M059J (cell line): ENCODE data around the gene CALD1. TPM values are rescaled to one million over a fixed set of nuclear protein-coding genes. Genes with fewer than 3 reads are reported as not detected.

Experiments
- DNase-seq: peaks from one replicate; pipeline ENCODE4 v3.0.0-alpha.2; 2012; ENCODE audit warnings: low read depth
- total RNA-seq: library from RNA; depleted of rRNA; stranded (reverse); fragments of >200 nt; shearing (Covaris generic); gene quantifications from 2 replicates; pipeline ENCODE4 v1.2.3, GENCODE V29; 2014; rRNA removed

CALD1 gene
- 243 and 296 TPM in 2 replicates for total RNA-seq

- peak; percentile 100 for DNase-seq
Observed at GRCh38 chr7:134778941-134779740, at the start of gene CALD1. Gene CALD1 (plus strand): TSS chr7:134779634. CDS start chr7:134867734, 88,100 bp downstream.

DNA sequence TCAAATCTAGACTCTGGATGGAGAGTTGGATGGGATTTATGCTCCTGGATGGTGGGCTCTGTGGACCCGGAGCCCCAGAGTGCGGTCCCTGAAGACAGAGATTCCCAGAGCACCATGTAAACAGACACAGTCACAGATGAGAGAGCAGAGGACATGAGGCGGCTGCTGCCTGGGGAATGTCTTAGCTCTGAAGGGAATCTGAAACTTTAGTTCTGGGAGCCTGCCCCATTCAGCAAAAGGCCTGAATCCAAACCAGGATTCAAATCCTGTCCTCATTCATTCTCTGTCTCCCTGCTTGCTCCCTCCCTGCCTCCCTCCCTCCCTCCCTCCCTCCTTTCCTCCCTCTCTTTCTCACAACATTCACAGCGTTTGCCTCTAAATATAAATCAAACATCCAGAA lies 49.5 kb upstream of the CALD1 start:
- peak; percentile 42 for DNase-seq

GRCh38 chr7:134730411-134730829 lies 49.0 kb upstream of the CALD1 start:
- peak; percentile 82 for DNase-seq

- no peak for DNase-seq
Observed at GRCh38 chr7:134731616-134732015, 47.8 kb upstream of the CALD1 start.

- no peak for DNase-seq
Observed at GRCh38 chr7:134732728-134733127, 46.7 kb upstream of the CALD1 start.

DNA sequence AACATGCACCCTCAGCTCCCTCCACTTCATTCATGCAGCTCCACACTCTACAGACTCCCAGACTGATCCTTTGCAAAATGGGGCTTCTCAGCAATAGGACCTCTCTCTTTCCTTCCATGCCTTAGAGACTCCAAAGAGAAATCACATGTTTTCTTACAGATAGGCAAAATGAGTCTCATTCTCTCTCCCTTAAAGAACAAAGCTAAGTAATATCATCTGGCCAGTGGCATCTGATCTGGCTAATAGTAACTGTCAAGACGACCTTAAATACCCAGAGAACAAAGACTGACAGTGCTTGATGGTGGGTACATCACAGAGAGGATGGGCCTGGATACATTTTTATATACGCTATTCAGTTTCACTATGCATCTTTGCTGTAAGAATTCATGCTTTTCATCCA lies 43.1 kb upstream of the CALD1 start:
- DNase-seq: no peak

DNA sequence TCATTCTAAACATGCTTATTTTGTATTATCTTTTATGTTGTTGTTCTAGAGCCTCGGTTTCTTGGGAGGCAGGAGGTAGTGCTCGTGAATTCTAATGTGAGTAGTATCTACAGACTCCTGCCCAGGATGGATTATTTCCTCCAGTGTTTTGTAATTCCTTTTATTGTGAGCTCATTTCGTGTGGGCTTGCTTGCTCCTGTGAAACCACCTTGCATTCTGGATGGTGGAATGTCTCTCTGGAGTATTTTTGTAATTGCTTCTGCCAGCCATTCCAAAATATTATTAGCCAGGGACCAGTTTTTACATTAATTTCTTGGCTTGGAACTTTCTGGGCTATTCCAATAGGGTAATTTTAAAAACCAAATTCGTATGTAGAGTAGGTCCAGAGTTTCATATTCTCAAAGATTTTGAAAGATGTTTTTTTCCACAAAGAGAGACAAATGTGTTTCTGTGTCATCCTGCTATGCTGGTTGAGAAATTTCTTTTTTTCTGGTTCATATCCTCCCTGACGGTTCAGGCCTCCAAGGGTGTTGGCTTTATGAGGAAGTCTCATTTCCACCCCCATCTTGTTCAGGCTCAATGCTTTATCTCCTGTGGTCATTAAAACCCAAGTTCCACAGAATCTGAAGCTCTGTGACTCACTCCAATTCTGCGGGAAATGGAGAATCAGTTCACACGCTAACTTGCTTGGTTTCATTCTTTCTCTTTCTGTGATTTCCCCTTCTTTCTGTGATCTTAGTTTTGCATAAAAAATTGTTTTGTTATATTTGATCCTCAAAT lies 41.7 kb upstream of the CALD1 start:
- peak; percentile 98 for DNase-seq

- no peak for DNase-seq
Observed at GRCh38 chr7:134739362-134739761, 40.1 kb upstream of the CALD1 start.

DNA sequence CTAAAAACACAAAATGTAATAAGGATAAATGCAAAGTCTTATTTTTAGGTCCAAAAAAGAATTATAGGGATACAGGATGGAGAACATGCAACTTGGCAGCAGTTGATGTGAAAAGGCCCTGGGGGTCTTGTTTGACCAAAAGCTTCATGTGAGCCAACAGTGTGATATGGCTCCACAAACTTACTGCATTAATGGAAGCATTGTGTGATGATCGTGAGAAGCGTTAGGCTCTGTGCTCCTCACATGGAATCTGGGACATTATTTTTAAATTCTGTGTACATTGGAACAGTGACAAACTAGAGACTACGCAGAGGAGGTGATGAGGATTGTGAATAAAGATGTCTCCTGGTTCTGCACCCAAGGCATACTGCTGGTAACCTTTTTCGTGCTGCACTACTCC lies 39.1 kb upstream of the CALD1 start:
- DNase-seq: no peak

GRCh38 chr7:134741907-134742635 lies 37.4 kb upstream of the CALD1 start:
- peak; percentile 94 for DNase-seq

DNA sequence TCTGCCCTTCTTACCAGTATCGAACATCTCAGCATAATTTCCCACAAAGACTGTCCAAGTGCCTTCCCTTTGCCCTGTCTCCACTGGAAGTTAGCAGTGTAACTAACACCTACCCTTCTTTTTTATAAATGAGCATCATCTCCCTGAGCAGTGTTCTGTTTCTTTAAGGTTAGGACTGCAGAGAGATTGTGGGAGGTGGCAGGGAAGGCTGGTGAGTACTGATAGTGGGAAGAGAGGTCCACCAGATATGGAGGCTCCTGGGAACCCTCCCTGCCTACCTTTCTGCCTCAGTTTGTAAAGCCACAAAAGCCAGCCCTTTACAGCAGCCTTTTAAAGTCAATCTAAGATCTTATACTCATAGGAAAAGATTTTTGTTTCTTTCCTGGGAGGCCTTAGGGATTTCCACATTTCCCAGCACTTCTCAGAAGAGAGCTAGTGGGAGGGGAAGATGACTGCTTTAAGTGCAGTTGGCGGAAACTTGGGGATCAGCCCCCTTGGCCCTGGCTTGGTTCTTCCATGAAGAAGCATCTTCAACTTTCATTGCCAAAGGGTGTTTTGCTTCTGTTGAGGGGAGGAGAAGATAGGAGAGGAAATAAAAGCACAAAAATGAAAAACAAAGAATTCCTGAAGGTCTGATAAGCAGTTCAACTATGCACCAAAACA lies 36.6 kb upstream of the CALD1 start:
- peak; percentile 68 for DNase-seq

GRCh38 chr7:134744569-134744968 lies 34.9 kb upstream of the CALD1 start:
- peak; percentile 44 for DNase-seq

- DNase-seq: no peak
Observed at GRCh38 chr7:134747326-134747725, 32.1 kb upstream of the CALD1 start.

DNA sequence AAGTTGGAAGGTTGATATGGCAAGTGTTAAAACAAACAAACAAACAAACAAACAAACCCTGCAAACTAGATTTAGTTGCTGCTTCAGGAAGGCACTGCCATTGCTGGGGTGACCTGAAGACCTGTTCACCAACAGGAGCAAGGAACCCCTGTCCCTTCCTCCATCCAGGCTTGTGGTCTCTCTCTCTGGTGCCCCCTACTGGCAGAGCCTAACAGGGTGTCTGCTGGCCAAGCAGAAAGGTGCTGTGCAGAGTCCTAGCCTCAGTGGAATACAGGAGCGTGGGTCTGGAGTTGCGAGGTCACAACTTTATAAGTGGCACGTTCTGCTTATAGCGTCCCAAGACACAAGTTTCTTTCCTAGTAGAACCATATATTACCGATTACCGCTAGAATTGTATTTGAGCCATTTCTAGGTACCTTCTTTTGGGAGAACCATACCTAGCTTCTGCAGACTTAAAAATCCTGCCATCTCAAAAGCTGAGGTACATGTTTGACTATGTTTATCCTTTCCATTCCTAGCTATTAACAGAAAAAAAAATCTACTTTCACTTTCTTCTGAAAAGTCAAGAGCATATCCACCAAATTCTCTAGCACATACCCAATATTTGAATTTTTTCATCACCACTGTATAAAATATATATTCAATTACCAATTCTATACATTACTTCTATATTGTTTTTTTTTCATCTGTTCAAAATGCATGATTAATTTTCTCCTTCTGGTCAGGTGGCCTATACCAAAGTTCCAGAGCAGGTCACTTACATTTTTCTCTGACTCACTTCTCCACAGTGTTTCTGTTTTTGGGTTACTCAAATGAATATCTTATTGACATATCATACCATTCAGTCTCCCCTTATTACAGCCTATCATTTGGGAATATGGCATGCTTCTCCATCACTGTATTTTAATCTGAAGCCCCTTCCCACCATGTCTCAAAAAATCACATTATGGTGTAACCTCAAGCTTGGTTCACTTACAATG lies 29.1 kb upstream of the CALD1 start:
- peak; percentile 67 for DNase-seq

DNA sequence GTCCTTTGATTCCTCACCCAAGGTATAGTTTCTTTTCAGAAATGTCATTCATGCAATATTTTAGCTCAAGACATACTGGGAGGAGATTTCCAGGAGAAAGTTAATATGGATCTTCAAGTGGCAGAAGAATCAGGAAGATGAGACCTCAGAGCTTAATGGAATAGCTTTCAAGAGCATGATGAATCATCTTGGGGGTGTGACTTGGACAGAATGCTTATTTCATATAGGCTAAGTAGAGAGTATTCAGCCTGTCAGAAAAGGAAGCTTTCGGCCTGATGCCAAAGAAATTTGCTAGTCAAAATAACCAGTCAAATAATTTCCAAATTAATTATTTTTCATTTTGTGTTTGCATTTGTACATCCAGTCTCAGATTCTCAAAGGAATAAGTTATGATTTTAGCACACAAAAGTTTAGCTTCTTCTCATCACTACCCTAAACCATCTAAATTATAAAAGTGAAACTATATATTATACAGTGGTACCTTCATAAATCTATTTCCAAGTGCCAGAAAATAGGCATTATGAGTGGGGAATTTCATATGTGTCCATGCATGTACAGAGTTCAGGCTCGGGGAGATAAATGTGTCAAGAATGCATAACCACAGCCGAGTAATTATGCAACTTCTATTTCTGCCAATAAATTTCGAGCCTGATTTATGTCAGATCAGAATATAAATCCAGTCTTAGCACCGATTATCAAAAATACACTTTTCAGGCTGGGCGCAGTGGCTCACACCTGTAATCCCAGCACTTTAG lies 27.3 kb upstream of the CALD1 start:
- DNase-seq: peak; percentile 51

GRCh38 chr7:134755422-134756022 lies 23.9 kb upstream of the CALD1 start:
- DNase-seq: peak; percentile 34

GRCh38 chr7:134757938-134758337 lies 21.5 kb upstream of the CALD1 start:
- DNase-seq: no peak

DNA sequence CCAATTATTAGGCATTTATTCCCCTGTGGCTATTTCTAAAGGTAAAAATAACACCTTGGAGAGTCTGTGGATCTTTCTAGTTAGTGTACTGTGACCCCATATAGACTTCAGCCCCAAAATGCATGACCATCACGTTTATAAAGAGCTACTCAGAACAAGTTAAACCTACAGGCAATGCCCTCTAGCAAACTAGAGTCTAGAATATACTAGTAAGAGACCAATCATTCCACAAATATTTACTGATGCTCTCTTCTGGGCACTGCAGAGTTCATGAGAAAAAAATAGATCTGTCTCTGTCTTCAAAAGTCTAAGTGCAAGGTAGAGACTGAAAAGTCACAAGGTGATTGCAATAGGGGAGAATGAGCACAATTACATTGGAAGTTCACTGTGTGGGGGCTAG lies 20.5 kb upstream of the CALD1 start:
- DNase-seq: no peak

DNA sequence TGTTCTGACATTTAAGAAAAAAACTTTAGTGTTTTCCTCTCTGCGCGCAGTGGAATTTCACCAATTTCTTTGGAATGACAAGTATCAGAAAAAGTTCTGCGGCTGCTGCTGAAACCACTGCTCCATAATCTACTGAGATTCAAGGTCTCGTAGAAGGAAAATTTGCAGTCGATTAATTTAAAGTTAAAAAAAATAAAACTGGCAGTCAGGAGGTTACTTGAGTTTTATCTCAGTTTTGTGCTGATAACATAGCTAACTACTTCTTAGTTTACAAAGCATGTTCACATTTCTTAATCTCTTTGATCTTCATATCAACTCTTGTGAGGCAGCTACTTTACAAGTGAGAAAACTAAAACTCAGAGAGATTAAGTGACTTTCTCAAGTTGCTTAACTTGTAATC lies 18.2 kb upstream of the CALD1 start:
- no peak for DNase-seq
